ENCODE data around the gene EFCAB6.

The EFCAB6 gene

GRCh38 chr22:43567691-43568324 lies 244.3 kb downstream of the EFCAB6 start:
- no peaks in the 10 kb centered on the region for H3K27me3 ChIP-seq (ENCODE audit: insufficient read depth, low read length)

DNA sequence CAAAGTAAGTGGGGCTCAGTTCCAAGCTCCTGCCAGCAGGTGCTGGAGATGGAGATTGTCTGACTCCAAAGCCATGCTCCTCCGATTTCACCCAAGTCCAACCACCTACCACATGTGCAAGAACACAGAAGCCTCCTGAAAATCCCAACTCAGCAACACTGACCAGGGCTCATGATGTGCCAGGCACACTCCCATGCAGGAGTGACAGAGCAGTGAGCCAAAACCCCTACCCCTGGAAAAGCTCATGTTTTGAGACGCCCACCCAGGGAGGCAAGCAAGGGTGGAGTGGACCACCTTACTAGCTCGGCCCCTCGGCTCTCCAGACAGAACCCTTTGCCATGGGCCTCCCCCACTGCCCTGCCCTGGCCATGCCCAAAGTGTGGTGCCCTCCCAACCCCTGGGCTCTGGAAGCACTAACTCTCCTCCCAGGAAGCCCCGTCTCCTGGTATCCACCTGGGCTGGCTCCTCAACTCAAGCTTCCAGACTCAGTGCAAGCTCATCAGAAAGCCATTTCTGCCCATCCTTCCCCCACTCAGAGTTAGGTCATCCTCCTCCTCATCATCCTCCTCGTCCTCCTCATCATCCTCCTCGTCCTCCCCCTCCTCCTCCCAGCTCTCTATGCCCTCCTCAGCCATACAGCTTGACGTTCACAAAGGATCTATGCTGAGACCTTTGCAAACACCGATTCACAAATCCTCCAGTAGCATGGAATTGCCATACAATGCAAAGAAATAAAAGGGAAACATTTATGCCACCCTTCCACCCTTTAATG lies 245.4 kb downstream of the EFCAB6 start:
- Histone ChIP-seq H3K36me3 (ENCODE audit: insufficient read depth, low read length) (no peaks in the 10 kb centered on the region), H3K4me3 (ENCODE audit: low read length) (no peak overlapping the region), H3K4me1 (ENCODE audit: insufficient read depth, low read length) (peaks cover 9% of the 10 kb centered on the region; the same call in 1 of the 2 replicates), H3K27me3 (ENCODE audit: insufficient read depth, low read length) (no peaks in the 10 kb centered on the region), H3K9ac (ENCODE audit: low read depth, low read length) (no peak overlapping the region), H3K9me3 (ENCODE audit: insufficient read depth, low read depth, low read length) (no peaks in the 10 kb centered on the region; the same call in 1 of the 2 replicates), H3K27ac (ENCODE audit: low read depth, low read length) (no peak overlapping the region)
- 92% methylated on average over 9 of the region's 9 CpGs for WGBS

More at GRCh38 chr22:43567691-43568324, 244.3 kb downstream of the EFCAB6 start:
- no peaks in the 10 kb centered on the region for H3K36me3 ChIP-seq (ENCODE audit: insufficient read depth, low read length)
- H3K27ac ChIP-seq (ENCODE audit: low read depth, low read length), result no peak overlapping the region
- no peak overlapping the region for H3K9ac ChIP-seq (ENCODE audit: low read depth, low read length)
- 0 out of 2 replicates have a peak, but pooled peaks cover 3% of the 10 kb centered on the region for H3K4me1 ChIP-seq (ENCODE audit: insufficient read depth, low read length)
- H3K9me3 ChIP-seq (ENCODE audit: insufficient read depth, low read depth, low read length), result no peaks in the 10 kb centered on the region; the same call in 1 of the 2 replicates
- 88% methylated on average over 8 of the region's 8 CpGs for WGBS
- H3K4me3 ChIP-seq (ENCODE audit: low read length), result no peak overlapping the region

DNA sequence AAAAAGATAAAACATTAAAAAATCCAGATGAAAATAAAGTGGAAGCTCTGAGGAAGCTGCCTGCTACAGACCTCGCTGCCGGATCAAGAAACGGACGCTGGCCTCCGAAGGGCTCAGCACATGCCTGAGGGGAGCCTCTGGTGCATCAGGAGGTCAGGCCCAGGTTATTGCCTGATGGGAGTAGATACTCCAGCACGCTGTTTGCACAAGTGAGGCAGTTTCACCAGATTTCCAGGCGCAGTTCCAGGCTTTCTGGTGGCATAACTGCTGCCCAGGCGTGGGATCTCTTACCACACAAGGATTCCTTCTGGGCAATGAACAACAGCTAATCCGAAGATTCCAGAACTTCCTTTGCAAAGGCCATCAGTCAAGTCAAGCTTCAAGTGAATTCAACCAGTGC lies 246.1 kb downstream of the EFCAB6 start:
- no peak overlapping the region for H3K9ac ChIP-seq (ENCODE audit: low read depth, low read length)
- peaks cover 9% of the 10 kb centered on the region; the same call in 1 of the 2 replicates for H3K4me1 ChIP-seq (ENCODE audit: insufficient read depth, low read length)
- no peaks in the 10 kb centered on the region for H3K27me3 ChIP-seq (ENCODE audit: insufficient read depth, low read length)
- no peak overlapping the region for H3K4me3 ChIP-seq (ENCODE audit: low read length)
- H3K9me3 ChIP-seq (ENCODE audit: insufficient read depth, low read depth, low read length), result no peaks in the 10 kb centered on the region; the same call in 1 of the 2 replicates
- WGBS, result 90% methylated on average over 9 of the region's 9 CpGs
- no peaks in the 10 kb centered on the region for H3K36me3 ChIP-seq (ENCODE audit: insufficient read depth, low read length)
- H3K27ac ChIP-seq (ENCODE audit: low read depth, low read length), result no peak overlapping the region

DNA sequence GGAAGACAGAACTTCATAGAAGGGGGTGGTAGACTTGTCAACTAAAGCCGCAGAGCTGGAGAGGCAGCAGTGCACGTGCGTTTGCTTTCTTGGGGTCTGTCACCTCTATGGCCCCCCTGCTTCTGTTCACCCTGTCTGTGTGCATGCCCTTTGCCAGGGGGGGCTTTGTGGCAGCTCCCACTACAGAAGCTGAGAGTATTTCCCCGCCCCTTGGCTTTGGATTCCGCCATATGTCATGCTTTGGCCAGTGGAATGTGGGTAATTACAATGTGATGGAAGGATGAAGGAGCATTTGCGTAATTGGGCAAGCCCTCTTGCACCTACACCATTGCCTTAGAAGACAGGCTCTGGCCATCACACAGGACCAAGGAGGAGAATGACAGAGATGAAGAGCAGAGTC lies 247.2 kb downstream of the EFCAB6 start:
- Histone ChIP-seq H3K9ac (ENCODE audit: low read depth, low read length) (no peak overlapping the region), H3K27ac (ENCODE audit: low read depth, low read length) (no peak overlapping the region), H3K9me3 (ENCODE audit: insufficient read depth, low read depth, low read length) (no peaks in the 10 kb centered on the region; the same call in 1 of the 2 replicates), H3K4me3 (ENCODE audit: low read length) (no peak overlapping the region), H3K36me3 (ENCODE audit: insufficient read depth, low read length) (no peaks in the 10 kb centered on the region), H3K27me3 (ENCODE audit: insufficient read depth, low read length) (no peaks in the 10 kb centered on the region), H3K4me1 (ENCODE audit: insufficient read depth, low read length) (peaks cover 9% of the 10 kb centered on the region; the same call in 1 of the 2 replicates)
- 95% methylated on average over 6 of the region's 6 CpGs for WGBS

- no peak overlapping the region for H3K9ac ChIP-seq (ENCODE audit: low read depth, low read length)
- 88% methylated on average over 8 of the region's 8 CpGs for WGBS
- no peak overlapping the region for H3K4me3 ChIP-seq (ENCODE audit: low read length)
- no peak overlapping the region for H3K27ac ChIP-seq (ENCODE audit: low read depth, low read length)
- no peaks in the 10 kb centered on the region; the same call in 1 of the 2 replicates for H3K9me3 ChIP-seq (ENCODE audit: insufficient read depth, low read depth, low read length)
- H3K36me3 ChIP-seq (ENCODE audit: insufficient read depth, low read length), result no peaks in the 10 kb centered on the region
- H3K4me1 ChIP-seq (ENCODE audit: insufficient read depth, low read length), result peaks cover 9% of the 10 kb centered on the region; the same call in 1 of the 2 replicates
- H3K27me3 ChIP-seq (ENCODE audit: insufficient read depth, low read length), result no peaks in the 10 kb centered on the region
Observed at GRCh38 chr22:43563571-43563970, 248.5 kb downstream of the EFCAB6 start.

DNA sequence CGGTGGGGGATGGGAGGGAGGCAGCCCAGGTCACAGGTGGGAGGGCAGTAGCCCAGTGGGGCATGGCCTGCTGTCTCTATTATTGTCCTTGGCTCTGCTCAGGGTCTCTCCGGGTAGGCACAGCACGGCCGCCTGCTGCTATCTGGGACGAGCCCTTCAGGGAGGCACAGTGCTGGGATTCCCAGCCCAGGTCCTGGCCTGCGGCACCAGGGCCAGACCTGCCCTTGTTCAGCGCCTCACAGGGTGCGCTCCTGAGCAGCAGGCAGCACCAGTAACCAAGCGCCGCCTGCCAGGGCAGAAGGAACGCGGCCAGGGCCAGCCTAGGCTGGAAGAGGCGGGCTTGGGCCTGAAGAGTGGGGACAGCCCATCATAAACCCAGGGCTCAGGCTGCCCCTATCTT lies 249.3 kb downstream of the EFCAB6 start:
- H3K27me3 ChIP-seq (ENCODE audit: insufficient read depth, low read length), result no peaks in the 10 kb centered on the region
- no peak overlapping the region for H3K9ac ChIP-seq (ENCODE audit: low read depth, low read length)
- WGBS, result 82% methylated on average over 13 of the region's 13 CpGs
- H3K36me3 ChIP-seq (ENCODE audit: insufficient read depth, low read length), result no peaks in the 10 kb centered on the region
- H3K4me1 ChIP-seq (ENCODE audit: insufficient read depth, low read length), result peaks cover 9% of the 10 kb centered on the region; the same call in 1 of the 2 replicates
- no peak overlapping the region for H3K27ac ChIP-seq (ENCODE audit: low read depth, low read length)
- H3K4me3 ChIP-seq (ENCODE audit: low read length), result no peak overlapping the region
- H3K9me3 ChIP-seq (ENCODE audit: insufficient read depth, low read depth, low read length), result peaks cover 6% of the 10 kb centered on the region

DNA sequence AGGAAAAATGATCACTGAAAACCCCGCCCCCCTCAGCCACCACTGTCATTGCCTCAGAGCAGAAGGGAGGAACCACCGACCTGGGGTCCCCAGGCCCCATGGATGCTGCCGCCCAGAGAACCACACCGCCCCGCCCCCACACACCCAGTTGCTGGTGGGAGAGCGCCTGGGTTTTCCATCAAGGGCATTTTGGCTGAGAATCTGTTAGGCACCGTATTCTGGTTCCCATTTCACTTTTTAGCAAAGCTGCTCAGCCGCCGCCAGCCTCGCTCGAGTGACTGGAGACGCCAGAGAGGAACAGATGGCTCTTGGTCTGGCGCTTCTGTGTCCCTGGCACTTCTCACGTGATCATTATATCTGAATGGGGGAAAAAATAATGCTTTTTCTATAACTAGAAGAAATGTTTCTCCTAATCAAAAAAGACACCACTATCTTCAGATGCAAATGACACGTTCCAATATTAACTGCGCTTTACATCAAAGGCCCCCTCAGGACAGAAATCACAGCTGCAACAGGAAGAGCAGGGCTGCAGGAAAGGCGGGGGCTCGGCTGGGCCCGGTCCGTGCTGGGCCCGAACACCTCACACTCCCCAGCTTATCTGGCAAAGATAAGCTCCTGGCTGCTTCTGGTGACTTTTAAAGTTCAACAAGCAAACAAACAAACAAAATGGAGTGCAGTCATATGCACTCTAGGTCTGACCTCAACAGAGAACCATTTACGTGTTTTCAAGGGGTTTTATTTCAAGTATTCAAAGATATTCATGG lies 250.5 kb downstream of the EFCAB6 start:
- Histone ChIP-seq H3K9me3 (ENCODE audit: insufficient read depth, low read depth, low read length) (peaks cover 8% of the 10 kb centered on the region), H3K27ac (ENCODE audit: low read depth, low read length) (no peak overlapping the region), H3K4me1 (ENCODE audit: insufficient read depth, low read length) (peaks cover 9% of the 10 kb centered on the region; the same call in 1 of the 2 replicates), H3K36me3 (ENCODE audit: insufficient read depth, low read length) (no peaks in the 10 kb centered on the region), H3K4me3 (ENCODE audit: low read length) (no peak overlapping the region), H3K27me3 (ENCODE audit: insufficient read depth, low read length) (no peaks in the 10 kb centered on the region), H3K9ac (ENCODE audit: low read depth, low read length) (no peak overlapping the region)
- 79% methylated on average over 21 of the region's 22 CpGs for WGBS

DNA sequence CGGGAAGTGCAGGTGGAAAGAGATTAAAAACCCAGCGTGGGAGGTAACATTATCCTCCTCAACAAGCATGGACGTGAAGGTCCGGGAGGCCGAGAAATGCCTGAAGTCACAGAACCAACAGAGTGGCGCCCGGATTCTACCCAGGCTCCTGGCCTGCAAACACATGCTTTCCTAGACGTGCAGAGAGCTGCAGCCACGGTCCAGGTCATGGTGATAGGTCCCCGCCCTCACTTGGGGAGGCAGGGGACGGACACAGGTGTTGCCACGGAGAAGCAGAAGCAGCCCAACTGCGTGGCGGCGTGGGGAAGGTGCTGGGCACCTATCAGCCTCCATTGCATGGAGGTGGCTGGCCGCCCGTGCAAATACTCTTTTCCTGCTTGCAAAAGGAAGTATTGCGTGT lies 251.5 kb downstream of the EFCAB6 start:
- WGBS, result 92% methylated on average over 18 of the region's 18 CpGs
- Histone ChIP-seq H3K9me3 (ENCODE audit: insufficient read depth, low read depth, low read length) (peaks cover 8% of the 10 kb centered on the region), H3K27ac (ENCODE audit: low read depth, low read length) (no peak overlapping the region), H3K36me3 (ENCODE audit: insufficient read depth, low read length) (no peaks in the 10 kb centered on the region), H3K4me1 (ENCODE audit: insufficient read depth, low read length) (peaks cover 9% of the 10 kb centered on the region; the same call in 1 of the 2 replicates), H3K9ac (ENCODE audit: low read depth, low read length) (no peak overlapping the region), H3K27me3 (ENCODE audit: insufficient read depth, low read length) (no peaks in the 10 kb centered on the region), H3K4me3 (ENCODE audit: low read length) (no peak overlapping the region)

GRCh38 chr22:43555561-43556515 lies 256.3 kb downstream of the EFCAB6 start:
- Histone ChIP-seq H3K9me3 (ENCODE audit: insufficient read depth, low read depth, low read length) (peaks cover 12% of the 10 kb centered on the region), H3K27me3 (ENCODE audit: insufficient read depth, low read length) (no peaks in the 10 kb centered on the region), H3K36me3 (ENCODE audit: insufficient read depth, low read length) (no peaks in the 10 kb centered on the region), H3K27ac (ENCODE audit: low read depth, low read length) (no peak overlapping the region), H3K4me3 (ENCODE audit: low read length) (no peak overlapping the region), H3K9ac (ENCODE audit: low read depth, low read length) (no peak overlapping the region), H3K4me1 (ENCODE audit: insufficient read depth, low read length) (no peaks in the 10 kb centered on the region)
- 85% methylated on average over 11 of the region's 11 CpGs for WGBS

- WGBS, result 95% methylated on average over 17 of the region's 17 CpGs
- no peak overlapping the region for H3K9ac ChIP-seq (ENCODE audit: low read depth, low read length)
- H3K27me3 ChIP-seq (ENCODE audit: insufficient read depth, low read length), result no peaks in the 10 kb centered on the region
- no peak overlapping the region for H3K27ac ChIP-seq (ENCODE audit: low read depth, low read length)
- no peaks in the 10 kb centered on the region for H3K36me3 ChIP-seq (ENCODE audit: insufficient read depth, low read length)
- H3K9me3 ChIP-seq (ENCODE audit: insufficient read depth, low read depth, low read length), result peaks cover 12% of the 10 kb centered on the region
- H3K4me3 ChIP-seq (ENCODE audit: low read length), result no peak overlapping the region
- H3K4me1 ChIP-seq (ENCODE audit: insufficient read depth, low read length), result no peaks in the 10 kb centered on the region
Observed at GRCh38 chr22:43554694-43555365, 257.3 kb downstream of the EFCAB6 start.
